ENCODE results near the gene KLK15. TPM values are rescaled to one million over a fixed set of nuclear protein-coding genes. Genes with fewer than 3 reads are reported as not detected.

KLK15 gene
- total RNA-seq, 3 donors from 2014 or later: 0.92 to 3.3 (median 2.3) TPM

GRCh38 chr19:50826492-50827240, 6.7 kb downstream of the KLK15 start:
- DNase-seq (no peak), ATAC-seq (no peak)
- Histone ChIP-seq H3K9me3 (no peaks in the 10 kb centered on the region), H3K4me1 (ENCODE audit: low read depth) (peaks cover 8% of the 10 kb centered on the region), H3K36me3 (ENCODE audit: low read depth) (no peaks in the 10 kb centered on the region), H3K4me3 (no peak overlapping the region)
- intact Hi-C loops (cut with DNase I, micrococcal nuclease): no loop called here
- no peak for TF ChIP-seq CTCF (IDR thresholded peaks at IDR 0.05)

GRCh38 chr19:50823389-50824042, 9.9 kb downstream of the KLK15 start, which contains the start of gene KLK1:
Gene KLK1 (minus strand): TSS chr19:50823787. CDS start chr19:50823748, 39 bp downstream.
- intact Hi-C loops (cut with DNase I, micrococcal nuclease): no loop called here
- no peak within 1 kb of the TSS for H3K4me3 ChIP-seq
- peak; percentile 74 for ATAC-seq
- TF ChIP-seq CTCF (IDR thresholded peaks at IDR 0.05): no peak
- peaks cover 24% of the 10 kb centered on the region for H3K4me1 ChIP-seq (ENCODE audit: low read depth)
- peak; percentile 80 to 85 (median 80) for DNase-seq
- no peaks in the 10 kb centered on the region for H3K36me3 ChIP-seq (ENCODE audit: low read depth)
- H3K9me3 ChIP-seq: no peaks in the 10 kb centered on the region

- peaks cover 24% of the 10 kb centered on the region for H3K4me1 ChIP-seq (ENCODE audit: low read depth)
- no peak for ATAC-seq
Observed at GRCh38 chr19:50822661-50823208, 10.6 kb downstream of the KLK15 start.

GRCh38 chr19:50821622-50822021, 11.8 kb downstream of the KLK15 start:
- intact Hi-C loops (cut with DNase I, micrococcal nuclease): no loop called here
- Histone ChIP-seq H3K4me3 (no peak overlapping the region), H3K36me3 (ENCODE audit: low read depth) (no peaks in the 10 kb centered on the region), H3K9me3 (no peaks in the 10 kb centered on the region), H3K4me1 (ENCODE audit: low read depth) (peaks cover 24% of the 10 kb centered on the region)
- no peak for TF ChIP-seq CTCF (IDR thresholded peaks at IDR 0.05)
- ATAC-seq (no peak), DNase-seq (peak in 1 of 3 donors; percentile 42)

More at GRCh38 chr19:50822661-50823208, 10.6 kb downstream of the KLK15 start:
- TF ChIP-seq CTCF (IDR thresholded peaks at IDR 0.05): no peak
- H3K36me3 ChIP-seq (ENCODE audit: low read depth): no peaks in the 10 kb centered on the region
- no peak overlapping the region for H3K4me3 ChIP-seq
- H3K9me3 ChIP-seq: no peaks in the 10 kb centered on the region
- intact Hi-C loops (cut with DNase I, micrococcal nuclease): no loop called here
- no peak for DNase-seq

- Histone ChIP-seq H3K4me1 (ENCODE audit: low read depth) (peaks cover 24% of the 10 kb centered on the region), H3K9me3 (no peaks in the 10 kb centered on the region), H3K36me3 (ENCODE audit: low read depth) (no peaks in the 10 kb centered on the region), H3K4me3 (no peak overlapping the region)
- ATAC-seq (no peak), DNase-seq (no peak)
- TF ChIP-seq CTCF (IDR thresholded peaks at IDR 0.05): no peak
- intact Hi-C loops (cut with DNase I, micrococcal nuclease): no loop called here
Observed at GRCh38 chr19:50821248-50821612, 12.1 kb downstream of the KLK15 start.

Data from mucosa of descending colon (tissue), 3 donors.